HG03064 (cell line): ENCODE measurements around the gene SNRNP40.

Experiments
- ATAC-seq: cut with Tn5 transposase; IDR thresholded peaks from one replicate; pipeline ENCODE4 v1.9.1; 2021; ENCODE audit warnings: low read depth; ENCODE audit not compliant: unreplicated experiment

SNRNP40 gene

DNA sequence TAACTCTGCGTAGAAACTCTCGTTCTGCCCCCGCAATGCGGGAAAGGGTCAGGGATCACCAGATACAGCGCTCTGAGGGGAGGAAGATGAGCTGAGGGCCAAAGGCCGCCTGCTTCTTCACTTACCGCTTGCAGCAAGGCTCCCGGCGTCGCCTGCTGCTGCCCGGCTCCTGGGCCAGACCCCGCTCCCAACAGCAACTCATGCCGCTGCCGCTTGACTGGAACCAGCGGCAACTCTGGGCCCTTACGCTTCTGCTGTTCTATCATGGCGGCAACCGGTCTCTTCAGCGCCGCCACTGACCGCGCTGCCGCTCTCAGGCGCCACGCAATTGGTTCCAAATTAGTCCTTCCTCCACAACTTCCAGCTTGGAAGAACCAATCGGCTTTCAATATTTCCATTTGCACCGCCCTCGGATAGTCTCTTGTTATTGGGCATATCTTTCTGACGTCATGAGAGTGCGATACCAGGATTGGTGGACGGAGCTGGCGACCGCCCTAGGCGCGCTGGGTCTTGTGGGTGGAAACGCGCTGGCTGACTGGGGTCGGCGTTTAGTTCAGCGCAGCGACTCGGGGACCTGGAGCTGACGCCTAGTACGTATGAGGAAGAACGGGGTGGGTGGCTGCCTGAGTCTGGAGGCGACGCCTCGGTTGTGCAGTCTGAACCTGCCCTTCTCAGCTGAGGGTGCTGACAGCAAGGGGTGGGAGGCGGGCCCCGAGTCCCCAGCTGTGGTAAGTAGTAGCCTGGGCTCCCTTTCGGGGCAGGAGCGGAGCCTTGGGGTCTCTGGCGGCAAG lies at the start of gene SNRNP40, which contains the start of gene ZCCHC17:
TSS of gene SNRNP40 (minus strand) at position 303 of the 791 bp plus-strand sequence. CDS start at position 266, 37 bp downstream.
TSS of gene ZCCHC17 (plus strand) at position 547 of the 791 bp plus-strand sequence. CDS start 13,067 bp downstream, outside the sequence.
- peak; percentile 94 for ATAC-seq

DNA sequence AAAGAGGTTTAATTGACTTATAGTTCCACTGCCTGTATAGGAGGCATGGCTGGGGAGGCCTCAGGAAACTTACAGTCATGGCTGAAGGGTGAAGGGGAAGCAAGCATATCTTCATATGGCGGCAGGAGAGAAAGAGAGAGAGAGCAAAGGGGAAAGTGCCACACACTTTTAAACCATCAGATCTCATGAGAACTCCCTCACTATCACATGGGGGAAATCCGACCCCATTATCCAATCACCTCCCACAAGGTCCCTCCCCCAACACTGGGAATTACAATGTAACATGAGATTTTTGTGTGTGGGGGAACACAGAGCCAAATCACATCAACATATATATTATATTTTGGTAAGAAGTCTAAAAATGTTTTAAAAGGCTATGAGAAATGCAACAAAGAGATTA lies 49.0 kb upstream of the SNRNP40 start:
- no peak for ATAC-seq

- ATAC-seq = no peak
These were observed 47.9 kb upstream of the SNRNP40 start for GRCh38 chr1:31344503-31344902.

- no peak for ATAC-seq
These were observed 40.3 kb upstream of the SNRNP40 start for GRCh38 chr1:31336687-31337467.

DNA sequence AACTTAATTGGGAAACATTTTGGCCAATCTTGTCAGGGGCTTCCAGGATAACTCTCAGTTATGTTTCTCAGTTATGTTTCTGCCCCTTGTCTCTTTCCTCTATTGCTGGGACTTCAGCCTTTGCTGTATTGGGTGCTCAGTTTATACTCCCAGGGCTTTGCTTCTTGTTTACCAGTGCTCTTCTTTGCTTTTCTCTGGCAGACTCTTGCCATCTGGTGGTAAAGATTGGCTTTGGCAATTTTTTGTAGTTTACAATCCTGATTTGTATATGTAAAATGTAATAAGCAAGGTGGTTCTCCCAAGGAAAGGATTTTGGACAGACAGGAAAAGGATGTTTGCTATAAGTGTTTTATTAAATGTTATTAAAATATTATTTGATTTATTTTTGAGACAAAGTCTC lies 38.4 kb upstream of the SNRNP40 start:
- no peak for ATAC-seq

GRCh38 chr1:31327381-31327780 lies 30.8 kb upstream of the SNRNP40 start:
- no peak for ATAC-seq

- no peak for ATAC-seq
These were observed 29.9 kb upstream of the SNRNP40 start for GRCh38 chr1:31326461-31326860.

GRCh38 chr1:31324992-31325391 lies 28.4 kb upstream of the SNRNP40 start:
- ATAC-seq = no peak

- ATAC-seq = no peak
These were observed 27.5 kb upstream of the SNRNP40 start for GRCh38 chr1:31324093-31324492.

DNA sequence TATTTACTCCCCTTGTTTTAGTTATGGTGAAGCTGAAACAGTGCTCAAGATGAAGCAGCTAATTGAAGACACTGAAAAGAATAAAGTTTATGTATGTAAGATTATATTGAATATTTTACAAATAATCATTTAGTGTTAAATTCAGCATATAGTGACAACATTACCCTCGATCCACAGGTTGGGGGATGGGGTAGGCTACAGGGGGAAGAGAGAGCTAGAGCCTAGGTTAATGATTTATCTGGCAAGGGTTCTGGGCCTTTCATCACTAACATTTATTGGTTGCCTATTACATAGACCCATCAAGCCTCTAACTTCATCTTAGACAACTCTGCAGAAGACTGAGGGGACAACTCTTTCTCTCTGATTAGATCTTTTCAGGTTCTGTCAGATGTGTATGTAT lies 21.6 kb upstream of the SNRNP40 start:
- ATAC-seq = no peak

DNA sequence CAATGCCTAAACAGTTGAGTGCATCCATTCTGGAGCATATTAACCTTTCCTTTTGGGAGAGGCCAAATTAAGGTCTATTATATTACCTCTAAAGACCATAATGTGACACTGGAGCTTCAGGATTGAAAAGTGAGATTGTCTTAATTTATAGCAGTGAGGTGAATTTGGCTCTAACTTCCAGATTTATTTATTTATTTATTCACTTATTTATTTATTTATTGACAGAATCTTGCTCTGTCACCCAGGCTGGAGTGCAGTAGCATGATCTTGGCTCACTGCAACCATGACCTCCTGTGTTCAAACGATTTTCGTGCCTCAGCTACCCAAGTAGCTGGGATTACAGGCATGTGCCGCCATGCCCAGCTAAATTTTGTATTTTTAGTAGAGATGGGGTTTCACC lies 19.3 kb upstream of the SNRNP40 start:
- ATAC-seq = no peak

- ATAC-seq = no peak
These were observed 13.6 kb upstream of the SNRNP40 start for GRCh38 chr1:31310198-31310597.

DNA sequence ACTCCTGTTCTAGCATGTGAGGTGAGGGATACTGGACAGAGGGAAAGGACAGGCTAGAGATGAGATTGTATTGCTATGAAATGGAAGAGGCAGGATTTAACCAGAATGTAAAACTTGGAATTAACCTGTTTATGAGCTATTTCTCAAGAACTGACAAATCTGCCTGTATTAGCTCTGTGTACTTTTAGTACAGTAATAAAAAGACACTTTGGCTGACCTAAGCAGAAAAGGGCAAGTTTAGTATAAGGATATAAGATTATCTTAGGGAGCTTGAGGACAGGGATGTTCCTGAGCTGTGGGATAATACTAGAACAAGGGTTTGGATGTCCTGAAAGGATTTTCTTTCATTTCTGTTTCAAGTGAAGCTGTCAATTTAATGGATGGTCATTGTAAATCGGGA lies 11.4 kb upstream of the SNRNP40 start:
- ATAC-seq = no peak

DNA sequence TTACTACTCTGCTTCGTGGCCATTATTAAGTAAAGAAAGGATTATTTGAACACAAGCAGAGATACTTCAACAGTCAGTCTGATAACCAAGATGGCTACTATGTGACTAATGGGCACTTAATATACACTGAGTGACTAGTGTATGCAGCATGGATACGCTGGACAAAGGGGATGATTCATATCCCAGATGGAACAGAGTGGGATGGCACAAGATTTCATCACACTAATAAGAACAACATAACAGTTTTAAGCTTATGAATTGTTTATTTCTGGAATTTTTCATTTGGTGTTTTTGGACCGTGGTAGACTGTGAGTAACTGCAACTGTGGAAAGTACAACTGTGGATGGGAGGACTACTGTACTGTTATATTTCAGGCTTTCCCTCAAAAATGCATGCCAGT lies 9.7 kb upstream of the SNRNP40 start:
- ATAC-seq = no peak

DNA sequence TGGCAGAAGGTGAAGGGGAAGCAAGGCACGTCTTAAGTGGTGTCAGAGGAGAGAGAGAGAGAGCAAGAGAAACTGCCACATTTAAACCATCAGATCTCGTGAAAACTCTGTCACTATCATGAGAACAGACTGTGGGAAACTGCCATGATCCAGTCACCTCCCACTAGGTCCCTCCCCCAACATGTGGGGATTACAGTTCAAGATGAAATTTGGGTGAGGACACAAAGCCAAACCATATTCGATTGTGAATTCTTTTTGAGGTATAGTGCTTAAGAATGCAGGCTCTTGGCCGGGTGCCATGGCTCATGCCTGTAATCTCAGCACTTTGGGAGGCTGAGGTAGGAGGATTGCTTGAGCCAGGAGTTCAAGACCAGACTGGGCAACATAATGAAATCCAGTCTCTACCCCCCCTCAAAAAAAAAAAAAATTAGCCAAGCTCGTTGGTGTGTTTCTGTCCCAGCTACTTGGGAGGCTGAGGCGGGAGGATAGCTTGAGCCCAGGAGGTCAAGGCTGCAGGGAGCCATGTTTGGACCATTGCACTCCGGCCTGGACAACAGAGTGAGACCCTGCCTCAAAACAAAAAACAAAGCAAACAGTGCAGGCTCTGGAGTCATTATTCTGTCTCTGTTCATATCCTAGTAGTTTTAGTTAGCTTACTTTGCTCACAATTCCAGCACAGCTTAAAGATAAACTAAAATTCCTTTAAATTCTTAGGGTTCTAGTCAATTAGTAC lies 6.3 kb upstream of the SNRNP40 start:
- ATAC-seq = no peak

DNA sequence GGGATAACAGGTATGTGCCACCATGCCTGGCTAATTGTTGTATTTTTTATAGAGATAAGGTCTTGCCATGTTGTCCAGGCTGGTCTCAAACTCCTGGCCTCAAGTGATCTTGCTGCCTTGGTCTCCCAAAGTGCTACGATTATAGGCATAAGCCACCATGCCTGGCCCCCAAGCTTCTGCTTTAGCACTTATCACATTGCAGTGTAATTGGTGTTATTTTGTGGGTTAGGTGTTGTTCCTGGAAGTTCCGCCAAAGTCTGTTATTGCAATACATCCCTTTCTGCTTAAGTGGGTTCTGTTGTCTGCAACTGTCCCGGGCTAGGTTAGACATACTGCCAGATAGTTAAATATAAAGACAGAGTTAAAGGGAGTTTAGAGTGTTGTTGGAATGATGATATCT lies 3.6 kb upstream of the SNRNP40 start:
- ATAC-seq = no peak

GRCh38 chr1:31299365-31299764 lies 2.8 kb upstream of the SNRNP40 start:
- ATAC-seq = no peak

DNA sequence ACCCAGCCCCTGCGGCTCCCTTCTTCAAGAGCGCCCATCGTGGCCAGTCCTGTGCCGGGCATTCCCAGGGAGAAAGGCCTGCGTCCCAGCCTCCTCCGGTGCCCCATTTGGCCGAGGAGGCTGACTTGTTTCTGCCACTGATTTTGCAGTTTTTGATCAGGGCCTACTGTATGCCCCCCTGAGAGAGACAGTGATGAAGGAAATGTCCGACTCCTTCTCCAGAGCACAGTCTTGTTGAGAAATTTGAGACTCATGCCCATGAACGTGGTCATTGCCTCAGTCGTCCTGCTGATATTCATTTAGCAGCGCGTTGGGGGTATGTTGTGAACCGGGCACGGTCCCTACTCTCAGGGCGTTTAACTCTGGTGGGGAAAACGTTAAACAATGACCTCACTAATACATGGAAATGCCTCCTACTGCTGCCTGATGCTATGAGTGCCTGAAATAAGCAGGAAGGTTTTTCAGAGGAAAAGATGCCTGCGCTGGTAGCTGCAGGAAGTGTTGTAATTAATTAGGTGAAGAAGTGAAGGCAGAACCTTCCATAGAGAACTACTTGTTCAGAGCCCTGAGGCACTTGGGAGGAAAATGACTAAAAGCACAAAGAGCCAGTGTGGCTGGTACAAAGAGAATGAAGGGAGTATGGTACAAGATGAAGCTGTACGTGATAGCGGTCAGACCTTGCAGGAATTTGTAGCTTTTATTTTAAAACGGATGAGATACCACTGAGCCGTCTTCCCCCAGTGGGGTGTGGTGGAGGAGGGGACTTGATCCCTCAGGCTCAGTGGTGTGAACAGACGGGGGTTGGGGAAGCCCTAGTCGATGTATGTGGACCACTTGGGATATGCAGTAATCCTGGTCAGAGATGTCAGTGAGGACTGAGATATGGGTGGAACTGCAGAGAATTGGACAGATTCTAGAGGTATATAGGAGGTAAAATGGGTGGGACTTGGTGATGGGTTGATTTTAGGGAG lies 974 bp upstream of the SNRNP40 start:
- no peak for ATAC-seq

DNA sequence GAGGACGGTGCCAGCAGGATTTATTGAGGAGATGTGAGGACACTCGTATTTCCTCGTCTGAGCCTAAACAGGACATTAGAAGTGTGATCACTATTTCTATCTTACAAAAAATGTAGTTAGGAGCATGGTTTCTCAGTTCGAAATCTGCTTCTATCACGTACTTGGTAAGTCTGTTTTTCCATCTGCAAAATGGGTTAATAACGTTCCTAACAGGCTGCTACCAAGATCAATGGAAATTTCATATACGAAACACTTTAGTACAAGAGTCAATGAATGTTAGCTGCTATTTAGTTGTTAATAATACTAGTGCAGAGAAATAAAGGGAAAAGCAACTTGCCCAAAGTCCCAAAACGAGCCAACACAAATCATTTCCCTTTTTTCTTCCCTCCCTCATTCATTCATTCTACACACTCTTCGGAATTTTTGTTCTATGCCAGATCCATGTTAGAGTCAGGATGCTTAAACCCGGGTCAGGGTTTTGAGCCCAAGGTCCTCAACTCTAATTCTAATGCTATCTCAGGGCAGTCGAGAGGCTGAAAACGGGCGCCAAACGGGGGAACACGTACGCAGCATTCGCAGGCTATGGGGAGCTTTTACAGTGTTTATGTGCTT lies 608 bp downstream of the SNRNP40 start:
- no peak for ATAC-seq

DNA sequence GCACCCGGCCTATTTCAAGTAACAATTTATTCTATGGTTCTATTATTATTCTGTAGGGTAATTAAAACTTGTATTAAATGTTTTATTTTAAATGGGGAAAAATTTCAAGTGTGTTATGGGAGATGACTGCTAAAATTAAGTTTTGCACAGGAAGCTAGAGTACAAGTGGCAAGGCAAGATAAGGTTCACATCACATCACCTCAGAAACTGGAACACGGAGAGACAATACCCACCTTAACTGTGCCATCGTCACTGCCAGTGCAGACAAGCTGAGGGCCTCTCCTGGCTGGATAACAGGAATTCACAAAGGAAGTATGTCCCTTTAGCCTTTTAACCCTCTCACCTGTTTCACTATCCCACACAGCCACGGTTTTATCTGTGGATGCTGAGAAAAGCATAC lies 7.6 kb downstream of the SNRNP40 start:
- no peak for ATAC-seq
